T-helper 2 cell (primary cell): Measurements from ENCODE around the gene UPK1B.
"Not testable (repeated sequence)": the region's sequence is repeated elsewhere in the genome, so short reads cannot be mapped to it uniquely, and the experiment has no call there.

ENCODE experiments used
- DNase-seq, 5 experiments: peaks; one replicate each; pipeline versions ENCODE4 v3.0.0 to v3.0.0-alpha.2; 2012 to 2022
- total RNA-seq, 2 donors: gene quantifications; one replicate each; lab custom pipeline; 2026; lab: John Stamatoyannopoulos, UW

Gene UPK1B
- 0 reads per million in 2 donors for total RNA-seq

- no peak for DNase-seq
Observed at GRCh38 chr3:119173325-119173724, at the start of gene UPK1B. Gene UPK1B (plus strand): TSS chr3:119173598. CDS start chr3:119186742, 13,144 bp downstream.

- DNase-seq, result no peak
Observed at GRCh38 chr3:119125342-119125741, 48.1 kb upstream of the UPK1B start.

- DNase-seq, result no peak
Observed at GRCh38 chr3:119125742-119126504, 47.5 kb upstream of the UPK1B start.

GRCh38 chr3:119130291-119130690 is 43.1 kb upstream of the UPK1B start:
- not testable (repeated sequence) for DNase-seq

GRCh38 chr3:119132291-119132690 is 41.1 kb upstream of the UPK1B start:
- DNase-seq, result not testable (repeated sequence)

GRCh38 chr3:119139360-119139759 is 34.0 kb upstream of the UPK1B start:
- not testable (repeated sequence) for DNase-seq

- DNase-seq, result no peak
Observed at GRCh38 chr3:119140466-119140865, 32.9 kb upstream of the UPK1B start.

GRCh38 chr3:119145128-119145499 is 28.3 kb upstream of the UPK1B start:
- no peak for DNase-seq

GRCh38 chr3:119145500-119146167 is 27.8 kb upstream of the UPK1B start, which contains the start of gene TEX55:
Gene TEX55 (plus strand): TSS chr3:119146165. CDS start chr3:119146190, 25 bp downstream.
- DNase-seq, result peak in 1 of 5 experiments; percentile 21

GRCh38 chr3:119146578-119147375 is 26.6 kb upstream of the UPK1B start:
- DNase-seq, result no peak

GRCh38 chr3:119147494-119147893 is 25.9 kb upstream of the UPK1B start:
- no peak for DNase-seq

- no peak for DNase-seq
Observed at GRCh38 chr3:119148493-119149180, 24.8 kb upstream of the UPK1B start.

GRCh38 chr3:119149484-119149883 is 23.9 kb upstream of the UPK1B start:
- peak in 2 of 5 experiments; percentile 7 to 22 for DNase-seq

GRCh38 chr3:119156868-119157267 is 16.5 kb upstream of the UPK1B start:
- no peak for DNase-seq

GRCh38 chr3:119157971-119158370 is 15.4 kb upstream of the UPK1B start:
- no peak for DNase-seq

GRCh38 chr3:119160361-119160760 is 13.0 kb upstream of the UPK1B start:
- DNase-seq, result no peak

GRCh38 chr3:119160815-119161214 is 12.6 kb upstream of the UPK1B start:
- DNase-seq, result no peak

GRCh38 chr3:119161240-119161639 is 12.2 kb upstream of the UPK1B start:
- DNase-seq, result no peak

- DNase-seq, result not testable (repeated sequence)
Observed at GRCh38 chr3:119164745-119165144, 8.7 kb upstream of the UPK1B start.

- no peak for DNase-seq
Observed at GRCh38 chr3:119170821-119171220, 2.6 kb upstream of the UPK1B start.

- DNase-seq, result no peak
Observed at GRCh38 chr3:119175872-119176756, 2.7 kb downstream of the UPK1B start.
